Esophagus squamous epithelium (tissue), 4 donors: ENCODE data around the gene GJD3.

ENCODE experiments used
- POLR2A ChIP-seq, 4 donors: fragments of 450-650 bp; IDR thresholded peaks; one replicate each; pipeline ENCODE4 v1.6.1; 2017; ENCODE audit warnings: antibody characterized with exemption in 4 of 4, mild to moderate bottlenecking in 4 of 4, moderate library complexity in 3 of 4
- TF ChIP-seq, protein P1 (sequence below), 6 experiments: fragments of 450-650 bp in 4 of 6; fragments of 200-600 bp in 2 of 6; sonication (generic) in 2 of 6; IDR thresholded peaks; one replicate each; pipeline ENCODE4 v1.5.1; 2016 to 2019; ENCODE audit warnings: antibody characterized with exemption in 6 of 6, mild to moderate bottlenecking in 4 of 6, moderate library complexity in 4 of 6

DNA sequence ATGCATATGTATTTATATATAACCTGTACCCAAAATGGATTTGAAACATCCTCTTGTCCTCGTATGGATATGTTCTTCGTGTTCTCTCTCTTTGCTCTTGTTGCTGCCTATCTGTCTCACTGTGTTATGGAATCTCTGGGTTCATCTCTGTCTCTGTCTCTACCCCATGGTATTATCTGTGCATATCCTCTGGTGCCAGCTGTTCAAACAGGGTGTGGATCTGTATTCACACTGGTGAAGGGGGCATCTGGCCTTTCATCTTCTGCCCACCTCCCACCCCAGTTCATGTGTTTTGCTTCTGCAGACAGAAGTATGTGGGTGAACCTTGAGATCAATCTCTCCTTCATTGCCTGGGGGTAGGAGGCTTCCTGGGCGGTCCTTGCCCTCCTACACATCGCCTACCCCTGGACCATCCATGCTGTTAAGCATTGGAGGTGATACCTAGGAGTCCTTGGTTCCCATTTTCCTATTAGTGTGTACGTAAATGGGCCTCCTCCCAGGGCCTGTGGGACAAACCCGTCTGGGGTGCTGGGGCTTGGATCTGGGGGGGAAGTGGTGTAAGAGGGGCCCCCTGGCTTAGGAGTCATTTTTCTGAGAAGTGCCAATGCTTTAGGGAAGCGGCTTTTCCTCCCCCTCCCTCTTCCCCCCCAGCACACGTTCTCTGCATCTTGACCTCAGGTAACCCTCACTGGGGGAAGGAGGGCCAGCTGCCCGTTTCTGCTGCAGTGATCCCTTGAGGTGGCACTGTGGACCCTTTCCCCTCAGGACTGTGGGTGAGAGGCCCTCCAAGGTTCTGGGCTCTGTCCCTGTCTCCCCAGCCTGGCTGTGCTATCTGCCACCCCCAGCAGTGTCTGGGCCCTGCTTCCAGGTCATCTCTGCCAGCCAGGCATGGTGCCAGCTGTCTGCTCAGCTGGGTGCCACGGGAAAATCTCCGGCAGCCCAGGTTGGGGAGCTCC lies 34.4 kb downstream of the GJD3 start:
- TF ChIP-seq, protein P1, sequence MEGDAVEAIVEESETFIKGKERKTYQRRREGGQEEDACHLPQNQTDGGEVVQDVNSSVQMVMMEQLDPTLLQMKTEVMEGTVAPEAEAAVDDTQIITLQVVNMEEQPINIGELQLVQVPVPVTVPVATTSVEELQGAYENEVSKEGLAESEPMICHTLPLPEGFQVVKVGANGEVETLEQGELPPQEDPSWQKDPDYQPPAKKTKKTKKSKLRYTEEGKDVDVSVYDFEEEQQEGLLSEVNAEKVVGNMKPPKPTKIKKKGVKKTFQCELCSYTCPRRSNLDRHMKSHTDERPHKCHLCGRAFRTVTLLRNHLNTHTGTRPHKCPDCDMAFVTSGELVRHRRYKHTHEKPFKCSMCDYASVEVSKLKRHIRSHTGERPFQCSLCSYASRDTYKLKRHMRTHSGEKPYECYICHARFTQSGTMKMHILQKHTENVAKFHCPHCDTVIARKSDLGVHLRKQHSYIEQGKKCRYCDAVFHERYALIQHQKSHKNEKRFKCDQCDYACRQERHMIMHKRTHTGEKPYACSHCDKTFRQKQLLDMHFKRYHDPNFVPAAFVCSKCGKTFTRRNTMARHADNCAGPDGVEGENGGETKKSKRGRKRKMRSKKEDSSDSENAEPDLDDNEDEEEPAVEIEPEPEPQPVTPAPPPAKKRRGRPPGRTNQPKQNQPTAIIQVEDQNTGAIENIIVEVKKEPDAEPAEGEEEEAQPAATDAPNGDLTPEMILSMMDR (IDR thresholded peaks at IDR 0.05) = no peak
- no peak for TF ChIP-seq POLR2A (IDR thresholded peaks at IDR 0.05)
